Lower leg skin (tissue), 3 donors: ENCODE measurements around the gene TRIM67.

Experiments used
- CTCF ChIP-seq, 3 donors: fragments of 450-650 bp; IDR thresholded peaks; one replicate each; pipeline ENCODE4 v1.5.1; 2016; ENCODE audit warnings: antibody characterized with exemption in 3 of 3, mild to moderate bottlenecking in 3 of 3, moderate library complexity in 2 of 3
- POLR2A ChIP-seq, 2 donors: fragments of 450-650 bp; IDR thresholded peaks; one replicate each; pipeline ENCODE4 v1.6.1; 2016 to 2017; ENCODE audit warnings: antibody characterized with exemption in 2 of 2, mild to moderate bottlenecking in 1 of 2, moderate library complexity in 1 of 2

- TF ChIP-seq CTCF (IDR thresholded peaks at IDR 0.05): no peak
- TF ChIP-seq POLR2A (IDR thresholded peaks at IDR 0.05): no peak
Observed at GRCh38 chr1:231201979-231202633, 40.2 kb downstream of the TRIM67 start.
